ENCODE results near the gene HOXB9.

HOXB9 gene

GRCh38 chr17:48583708-48584222 lies 42.4 kb downstream of the HOXB9 start:
- DNase-seq (ENCODE audit: low read depth), result no peak

DNA sequence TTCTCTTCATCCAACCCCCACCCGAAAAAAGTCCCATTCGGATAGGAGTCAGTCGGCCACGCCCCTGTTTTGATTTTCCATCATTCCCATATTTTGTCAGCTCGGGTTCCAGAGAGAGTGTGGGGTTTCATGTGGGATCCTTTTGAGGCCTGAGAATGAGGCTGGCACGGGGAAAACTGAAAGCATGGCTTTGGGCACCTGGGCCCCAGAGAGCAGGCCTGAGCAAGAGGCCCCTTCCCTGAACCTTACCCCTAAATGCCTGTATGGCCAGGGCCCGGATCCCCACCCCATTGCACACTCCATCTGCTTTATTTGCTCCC lies 43.4 kb downstream of the HOXB9 start:
- no peak for DNase-seq (ENCODE audit: low read depth)

- no peak for DNase-seq (ENCODE audit: low read depth)
Measured at GRCh38 chr17:48579760-48580554, 46.2 kb downstream of the HOXB9 start.

- no peak for DNase-seq (ENCODE audit: low read depth)
Measured at GRCh38 chr17:48579471-48579759, 46.7 kb downstream of the HOXB9 start.

DNA sequence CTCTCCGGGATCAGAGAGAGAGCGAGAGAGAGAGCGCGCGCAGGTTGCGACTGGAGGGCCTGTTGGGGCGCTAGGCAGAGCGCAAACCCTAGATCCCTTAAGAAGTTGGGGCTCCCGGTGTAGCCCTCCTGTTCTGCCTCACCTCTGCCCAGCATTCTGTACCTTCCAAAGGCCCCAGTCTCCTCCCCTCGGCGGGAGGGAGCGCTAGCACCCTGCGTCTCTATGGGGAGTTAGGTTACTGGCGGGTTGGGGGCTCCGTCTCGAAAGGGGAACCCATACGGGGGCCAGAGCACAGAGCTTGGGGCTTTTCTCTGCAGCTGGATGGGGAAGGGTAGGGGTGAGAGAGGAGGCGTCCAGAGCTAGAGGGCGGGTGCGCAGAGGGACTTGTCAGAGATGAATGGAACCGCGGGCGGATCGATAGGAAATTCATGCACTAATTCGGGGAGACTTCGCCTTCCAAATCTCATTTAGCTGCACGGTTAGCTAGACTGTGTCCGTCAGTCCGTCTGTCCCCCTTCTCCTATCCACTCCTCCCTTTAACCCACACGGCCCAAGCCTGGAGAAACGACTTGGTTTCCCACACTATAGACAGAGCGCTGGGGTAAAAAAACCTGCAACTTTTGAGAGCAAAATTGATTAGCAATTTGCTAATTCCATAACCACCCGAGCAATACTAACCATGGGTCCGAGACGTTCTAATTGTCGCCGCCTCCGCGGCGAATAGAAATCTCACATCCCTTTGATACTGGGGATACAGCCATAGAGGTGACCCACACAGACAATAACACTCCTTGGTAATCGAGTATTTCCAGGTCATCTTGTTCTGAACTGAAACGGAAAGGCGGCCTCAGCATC lies 47.3 kb downstream of the HOXB9 start:
- no peak for DNase-seq (ENCODE audit: low read depth)

DNA sequence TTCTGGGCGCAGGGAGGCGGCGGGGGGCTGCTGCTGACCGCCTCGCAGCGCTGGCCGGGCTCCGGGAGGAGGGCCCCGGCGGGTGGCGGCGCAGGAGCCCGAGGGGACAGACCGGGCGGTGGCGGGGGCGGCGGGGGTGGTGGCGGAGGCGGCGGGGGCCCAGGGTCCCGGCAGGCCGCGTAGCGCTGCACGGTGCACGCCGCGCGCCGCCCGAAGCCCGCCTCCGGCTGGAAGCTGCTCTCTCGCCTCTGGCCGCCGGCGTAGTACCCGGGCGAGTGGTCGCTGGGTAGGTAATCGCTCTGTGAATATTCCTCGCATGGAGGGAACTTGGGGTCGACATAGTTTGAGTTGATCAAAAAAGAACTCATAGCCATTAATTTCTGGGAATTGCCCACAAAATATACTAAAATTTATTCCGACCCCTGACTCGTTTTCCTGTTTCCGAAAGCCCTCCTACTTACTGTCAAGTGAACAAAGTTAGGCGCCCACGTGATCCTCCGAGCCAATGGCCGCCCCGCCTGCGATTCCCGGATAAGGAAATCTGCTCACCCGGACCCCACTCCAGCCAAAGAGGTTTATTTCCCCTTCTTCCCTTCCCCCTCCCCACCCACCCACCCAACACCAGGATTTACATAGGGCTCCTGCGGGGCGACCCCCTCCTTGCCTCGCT lies 48.1 kb downstream of the HOXB9 start, which contains the start of gene HOXB4:
HOXB4 (minus strand) TSS at position 405 of the 670 bp plus-strand sequence; CDS start at position 374, 31 bp downstream.
- DNase-seq (ENCODE audit: low read depth), result no peak

DNA sequence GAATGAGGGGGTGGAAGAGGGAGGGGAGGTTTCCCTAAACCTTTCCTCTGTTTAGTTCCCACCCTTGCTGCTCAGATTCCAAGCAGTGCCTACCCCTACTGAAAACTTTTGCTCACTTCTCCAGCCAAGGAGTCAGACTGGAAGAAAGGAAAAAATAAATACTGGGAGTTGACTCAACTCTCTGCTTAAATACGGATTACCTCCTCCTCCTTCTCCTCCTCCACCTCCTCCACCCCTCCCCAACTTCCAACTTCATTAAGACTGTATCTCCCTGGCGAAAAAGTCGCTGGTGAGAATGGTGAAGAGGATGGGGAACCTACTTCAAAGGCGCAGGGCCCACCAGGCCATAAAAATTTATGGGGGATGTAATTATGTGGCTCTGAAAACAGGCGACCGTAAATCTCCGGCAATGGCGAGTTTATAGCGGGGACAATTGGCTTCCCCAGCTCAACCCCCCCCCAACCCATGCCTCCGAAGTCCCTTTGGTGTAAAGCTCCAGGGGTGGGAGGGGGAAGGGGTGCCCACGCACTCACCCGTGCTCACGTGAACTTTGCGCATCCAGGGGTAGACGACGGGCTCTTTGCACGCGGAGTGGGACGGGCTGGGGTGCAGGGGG lies 48.7 kb downstream of the HOXB9 start:
- no peak for DNase-seq (ENCODE audit: low read depth)

- no peak for DNase-seq (ENCODE audit: low read depth)
Measured at GRCh38 chr17:48576479-48577309, 49.5 kb downstream of the HOXB9 start.

DNA sequence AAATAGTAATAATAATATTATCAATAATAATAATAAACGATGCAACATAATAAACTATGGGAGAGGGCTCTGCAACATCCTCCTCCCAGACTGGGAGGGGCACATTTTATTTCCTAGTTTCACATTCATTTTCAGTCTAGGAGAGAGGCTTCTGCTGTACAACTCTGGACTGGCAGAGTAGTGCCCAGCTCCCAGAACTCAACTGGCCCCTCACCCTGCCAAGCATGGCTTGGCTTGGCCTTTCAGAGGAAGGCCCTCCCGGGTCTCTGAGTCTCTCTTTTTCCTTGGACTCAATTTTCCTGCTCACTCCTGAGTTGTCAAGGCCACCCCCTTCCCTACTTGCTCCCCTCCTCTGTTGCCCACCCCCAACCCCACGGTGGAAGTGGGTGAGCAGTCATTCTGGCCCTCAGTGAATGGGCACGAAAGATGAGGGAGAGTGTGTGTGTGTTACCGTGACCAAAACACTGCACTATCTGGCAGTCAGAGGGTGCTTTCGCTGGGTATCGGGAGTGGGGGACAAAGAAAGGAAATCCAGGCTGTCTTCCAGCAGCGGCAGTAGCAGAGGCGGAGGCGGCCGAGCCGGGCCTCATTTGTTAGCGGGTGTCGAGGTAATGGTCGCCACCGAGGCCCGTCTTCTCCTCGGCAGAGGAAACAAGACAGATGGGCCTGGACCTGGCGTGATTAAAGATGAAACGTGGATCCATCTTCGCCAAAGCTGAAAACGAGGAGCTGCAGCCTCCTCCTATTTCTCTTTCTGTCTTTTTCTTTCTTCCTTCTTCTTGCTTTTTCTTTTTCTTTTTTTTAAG lies 50.3 kb downstream of the HOXB9 start:
- no peak for DNase-seq (ENCODE audit: low read depth)

DNA sequence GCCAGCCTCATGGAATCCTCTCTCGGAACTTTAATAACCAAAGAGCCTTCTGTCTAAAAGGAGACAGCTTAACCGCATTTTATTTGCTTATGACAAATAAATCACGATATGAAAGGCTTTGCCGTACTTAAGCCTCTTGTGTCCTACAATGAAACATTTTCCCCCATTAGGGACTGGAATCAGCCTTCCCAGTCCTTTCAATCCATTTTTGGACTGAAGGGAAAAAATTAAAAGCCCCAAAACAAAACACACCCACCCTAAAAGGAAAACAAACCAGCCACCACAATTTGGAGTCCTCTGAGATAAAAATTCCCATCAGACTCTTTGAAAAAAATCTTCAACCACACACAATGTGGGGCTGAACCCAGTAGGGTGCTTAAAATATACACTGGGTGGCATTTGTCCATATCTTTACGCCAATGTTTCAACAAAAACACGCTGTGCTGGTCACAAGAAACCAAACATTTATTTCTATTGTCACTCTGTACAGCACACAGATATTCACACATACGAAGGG lies 51.0 kb downstream of the HOXB9 start:
- DNase-seq (ENCODE audit: low read depth), result peak; percentile 74

- no peak for DNase-seq (ENCODE audit: low read depth)
Measured at GRCh38 chr17:48574505-48575065, 51.6 kb downstream of the HOXB9 start.

DNA sequence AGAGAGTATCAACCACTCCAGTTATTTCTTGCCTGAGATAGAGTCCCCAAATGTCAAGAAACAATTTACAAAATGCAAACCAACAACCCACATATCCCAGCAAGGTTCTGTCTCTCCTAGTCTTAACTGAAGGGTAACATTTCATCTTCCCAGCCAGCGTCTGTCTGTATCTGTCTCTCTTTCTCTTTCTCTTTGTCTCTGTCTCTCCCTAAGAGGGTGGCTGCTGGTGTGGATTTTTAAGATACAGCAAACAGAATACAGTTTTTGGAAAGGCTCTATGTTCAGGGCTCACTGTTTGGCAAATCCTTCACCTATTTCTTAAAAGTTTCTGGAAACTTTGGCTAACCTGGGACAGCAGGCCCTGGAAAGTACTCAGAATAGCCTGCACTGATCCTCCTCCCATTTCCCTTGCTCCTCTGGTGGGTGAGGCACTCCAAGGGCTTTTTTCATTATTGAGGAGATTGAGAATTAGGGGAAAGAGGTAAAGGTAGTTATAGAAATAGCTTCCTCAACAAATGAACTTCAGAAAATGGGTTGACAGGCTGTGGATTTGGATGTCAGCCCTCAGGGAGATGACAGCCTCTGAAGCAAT lies 54.2 kb downstream of the HOXB9 start:
- DNase-seq (ENCODE audit: low read depth), result no peak

Data from GM04504 (cell line).